ENCODE measurements around the gene GYPC. TPM values are rescaled to one million over a fixed set of nuclear protein-coding genes. Genes with fewer than 3 reads are reported as not detected.
"Not testable (repeated sequence)": the region's sequence is repeated elsewhere in the genome, so short reads cannot be mapped to it uniquely, and the experiment has no call there.

The GYPC gene
- polyA plus RNA-seq, 3 donors = 60.5 to 65.5 (median 61.7) TPM

GRCh38 chr2:126714191-126714965, 58.4 kb downstream of the GYPC start:
- no peak for DNase-seq (ENCODE audit: extremely low read depth in 1 of 11, low read depth in 9 of 11, low spot score in 4 of 11)

- DNase-seq (ENCODE audit: extremely low read depth in 1 of 11, low read depth in 9 of 11, low spot score in 4 of 11) = no peak
Measured at GRCh38 chr2:126715111-126715510, 59.2 kb downstream of the GYPC start.

- DNase-seq (ENCODE audit: extremely low read depth in 1 of 11, low read depth in 9 of 11, low spot score in 4 of 11) = no peak
Measured at GRCh38 chr2:126715576-126716406, 59.8 kb downstream of the GYPC start.

- DNase-seq (ENCODE audit: extremely low read depth in 1 of 11, low read depth in 9 of 11, low spot score in 4 of 11) = not testable (repeated sequence)
Measured at GRCh38 chr2:126717277-126717676, 61.3 kb downstream of the GYPC start.

- DNase-seq (ENCODE audit: extremely low read depth in 1 of 11, low read depth in 9 of 11, low spot score in 4 of 11) = no peak
Measured at GRCh38 chr2:126717928-126718327, 62.0 kb downstream of the GYPC start.

GRCh38 chr2:126719191-126719832, 63.4 kb downstream of the GYPC start:
- no peak for DNase-seq (ENCODE audit: extremely low read depth in 1 of 11, low read depth in 9 of 11, low spot score in 4 of 11)

GRCh38 chr2:126719833-126720351, 63.9 kb downstream of the GYPC start:
- DNase-seq (ENCODE audit: extremely low read depth in 1 of 11, low read depth in 9 of 11, low spot score in 4 of 11) = no peak

GRCh38 chr2:126720638-126721037, 64.7 kb downstream of the GYPC start:
- DNase-seq (ENCODE audit: extremely low read depth in 1 of 11, low read depth in 9 of 11, low spot score in 4 of 11) = no peak

- DNase-seq (ENCODE audit: extremely low read depth in 1 of 11, low read depth in 9 of 11, low spot score in 4 of 11) = no peak
Measured at GRCh38 chr2:126722081-126722480, 66.1 kb downstream of the GYPC start.

GRCh38 chr2:126722546-126722945, 66.6 kb downstream of the GYPC start:
- DNase-seq (ENCODE audit: extremely low read depth in 1 of 11, low read depth in 9 of 11, low spot score in 4 of 11) = no peak

- DNase-seq (ENCODE audit: extremely low read depth in 1 of 11, low read depth in 9 of 11, low spot score in 4 of 11) = no peak
Measured at GRCh38 chr2:126723281-126723815, 67.4 kb downstream of the GYPC start.

GRCh38 chr2:126725580-126725979, 69.6 kb downstream of the GYPC start:
- no peak for DNase-seq (ENCODE audit: extremely low read depth in 1 of 11, low read depth in 9 of 11, low spot score in 4 of 11)

GRCh38 chr2:126729896-126730295, 73.9 kb downstream of the GYPC start:
- no peak for DNase-seq (ENCODE audit: extremely low read depth in 1 of 11, low read depth in 9 of 11, low spot score in 4 of 11)

- no peak for DNase-seq (ENCODE audit: extremely low read depth in 1 of 11, low read depth in 9 of 11, low spot score in 4 of 11)
Measured at GRCh38 chr2:126730655-126731054, 74.7 kb downstream of the GYPC start.

- DNase-seq (ENCODE audit: extremely low read depth in 1 of 11, low read depth in 9 of 11, low spot score in 4 of 11) = no peak
Measured at GRCh38 chr2:126731353-126731752, 75.4 kb downstream of the GYPC start.

- DNase-seq (ENCODE audit: extremely low read depth in 1 of 11, low read depth in 9 of 11, low spot score in 4 of 11) = no peak
Measured at GRCh38 chr2:126732682-126733245, 76.8 kb downstream of the GYPC start.

- no peak for DNase-seq (ENCODE audit: extremely low read depth in 1 of 11, low read depth in 9 of 11, low spot score in 4 of 11)
Measured at GRCh38 chr2:126733795-126734194, 77.8 kb downstream of the GYPC start.

- no peak for DNase-seq (ENCODE audit: extremely low read depth in 1 of 11, low read depth in 9 of 11, low spot score in 4 of 11)
Measured at GRCh38 chr2:126736133-126736874, 80.3 kb downstream of the GYPC start.
